Measurements from ENCODE around the gene SPSB3.

DNA sequence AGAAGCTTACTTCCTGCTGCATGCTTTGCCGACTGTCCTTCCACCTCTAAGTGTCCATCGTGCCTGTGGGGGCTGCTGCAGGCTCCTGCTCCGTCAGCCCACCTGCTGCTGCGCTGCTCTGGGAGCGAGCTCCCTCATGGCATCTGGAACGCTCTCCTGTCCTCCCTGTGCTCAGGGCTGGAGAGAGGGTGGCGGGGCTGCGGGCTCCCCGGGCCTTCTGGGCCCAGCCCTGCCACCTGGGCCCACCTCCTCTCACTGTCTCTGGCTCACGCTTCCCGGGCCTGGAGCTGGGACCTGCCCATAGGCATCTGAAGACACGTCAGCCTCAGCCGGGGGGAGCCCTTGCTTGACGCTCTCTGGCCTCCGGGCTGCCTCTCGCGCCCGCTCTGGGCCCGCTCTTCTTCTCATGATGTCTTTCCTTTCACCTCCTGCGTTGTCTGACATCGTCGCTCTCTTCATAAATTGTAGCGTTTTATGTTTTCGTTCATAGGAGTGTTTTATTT lies 38.0 kb downstream of the SPSB3 start:
- TF ChIP-seq, protein P1, sequence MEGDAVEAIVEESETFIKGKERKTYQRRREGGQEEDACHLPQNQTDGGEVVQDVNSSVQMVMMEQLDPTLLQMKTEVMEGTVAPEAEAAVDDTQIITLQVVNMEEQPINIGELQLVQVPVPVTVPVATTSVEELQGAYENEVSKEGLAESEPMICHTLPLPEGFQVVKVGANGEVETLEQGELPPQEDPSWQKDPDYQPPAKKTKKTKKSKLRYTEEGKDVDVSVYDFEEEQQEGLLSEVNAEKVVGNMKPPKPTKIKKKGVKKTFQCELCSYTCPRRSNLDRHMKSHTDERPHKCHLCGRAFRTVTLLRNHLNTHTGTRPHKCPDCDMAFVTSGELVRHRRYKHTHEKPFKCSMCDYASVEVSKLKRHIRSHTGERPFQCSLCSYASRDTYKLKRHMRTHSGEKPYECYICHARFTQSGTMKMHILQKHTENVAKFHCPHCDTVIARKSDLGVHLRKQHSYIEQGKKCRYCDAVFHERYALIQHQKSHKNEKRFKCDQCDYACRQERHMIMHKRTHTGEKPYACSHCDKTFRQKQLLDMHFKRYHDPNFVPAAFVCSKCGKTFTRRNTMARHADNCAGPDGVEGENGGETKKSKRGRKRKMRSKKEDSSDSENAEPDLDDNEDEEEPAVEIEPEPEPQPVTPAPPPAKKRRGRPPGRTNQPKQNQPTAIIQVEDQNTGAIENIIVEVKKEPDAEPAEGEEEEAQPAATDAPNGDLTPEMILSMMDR (IDR thresholded peaks at IDR 0.05 in 8 of 11, conservative IDR thresholded peaks at IDR 0.05 in 3 of 11), result no peak
- no peak for TF ChIP-seq POLR2A (IDR thresholded peaks at IDR 0.05)
